Suprapubic skin (tissue), 3 donors: ENCODE results near the gene OVOL2.

Experiments
- EP300 ChIP-seq: sonication (generic); formaldehyde crosslinking; IDR thresholded peaks from one replicate; pipeline ENCODE4 v1.6.1; 2017; ENCODE audit warnings: antibody characterized with exemption
- TF ChIP-seq, protein P1 (sequence below), 2 donors: fragments of 200-600 bp in 1 of 2; fragments of 450-650 bp in 1 of 2; sonication (generic) in 1 of 2; IDR thresholded peaks; one replicate each; pipeline ENCODE4 v1.5.1; 2016 to 2019; ENCODE audit warnings: antibody characterized with exemption in 2 of 2, mild to moderate bottlenecking in 1 of 2, moderate library complexity in 1 of 2

DNA sequence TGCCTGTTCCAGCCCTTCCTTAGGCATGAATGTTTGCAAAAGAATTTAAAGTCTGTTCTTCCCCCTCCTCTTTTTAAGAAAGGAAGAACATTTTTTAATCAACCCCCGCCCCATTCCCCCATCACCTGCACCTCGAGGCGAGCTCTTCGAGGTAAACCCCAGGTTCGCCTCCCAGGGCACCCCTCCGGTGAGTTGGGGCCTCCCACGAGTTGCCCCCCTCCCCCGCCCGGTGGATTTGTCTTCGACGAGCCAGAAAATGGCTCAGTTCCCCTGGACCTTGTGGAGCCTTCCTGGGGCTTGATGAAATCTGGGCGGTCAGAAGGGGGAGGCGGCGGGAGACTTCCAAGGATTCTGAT is 256 bp upstream of the OVOL2 start:
- TF ChIP-seq, protein P1, sequence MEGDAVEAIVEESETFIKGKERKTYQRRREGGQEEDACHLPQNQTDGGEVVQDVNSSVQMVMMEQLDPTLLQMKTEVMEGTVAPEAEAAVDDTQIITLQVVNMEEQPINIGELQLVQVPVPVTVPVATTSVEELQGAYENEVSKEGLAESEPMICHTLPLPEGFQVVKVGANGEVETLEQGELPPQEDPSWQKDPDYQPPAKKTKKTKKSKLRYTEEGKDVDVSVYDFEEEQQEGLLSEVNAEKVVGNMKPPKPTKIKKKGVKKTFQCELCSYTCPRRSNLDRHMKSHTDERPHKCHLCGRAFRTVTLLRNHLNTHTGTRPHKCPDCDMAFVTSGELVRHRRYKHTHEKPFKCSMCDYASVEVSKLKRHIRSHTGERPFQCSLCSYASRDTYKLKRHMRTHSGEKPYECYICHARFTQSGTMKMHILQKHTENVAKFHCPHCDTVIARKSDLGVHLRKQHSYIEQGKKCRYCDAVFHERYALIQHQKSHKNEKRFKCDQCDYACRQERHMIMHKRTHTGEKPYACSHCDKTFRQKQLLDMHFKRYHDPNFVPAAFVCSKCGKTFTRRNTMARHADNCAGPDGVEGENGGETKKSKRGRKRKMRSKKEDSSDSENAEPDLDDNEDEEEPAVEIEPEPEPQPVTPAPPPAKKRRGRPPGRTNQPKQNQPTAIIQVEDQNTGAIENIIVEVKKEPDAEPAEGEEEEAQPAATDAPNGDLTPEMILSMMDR (IDR thresholded peaks at IDR 0.05): no peak
- no peak for TF ChIP-seq EP300
